ENCODE measurements around the gene DRICH1.

DRICH1 gene

GRCh38 chr22:23579280-23579679 is 52.8 kb downstream of the DRICH1 start:
- Histone ChIP-seq H3K9ac (ENCODE audit: low read length) (no peak overlapping the region), H3K27me3 (ENCODE audit: insufficient read depth, low read length, poor library complexity) (no peaks in the 10 kb centered on the region), H3K4me2 (ENCODE audit: low read length) (no peak overlapping the region), H4K8ac (ENCODE audit: low read depth, low read length) (no peak overlapping the region), H3K23ac (ENCODE audit: low read length) (no peak overlapping the region), H3K56ac (ENCODE audit: low read length) (no peak overlapping the region), H3K4ac (ENCODE audit: low read depth, low read length) (no peak overlapping the region), H2AK5ac (ENCODE audit: low read length) (no peak overlapping the region), H3K36me3 (ENCODE audit: control insufficient read depth, insufficient read depth, low read length) (no peaks in the 10 kb centered on the region), H3K4me1 (ENCODE audit: control insufficient read depth, low read depth, low read length) (no peaks in the 10 kb centered on the region), H3K4me3 (ENCODE audit: low read length) (no peak overlapping the region), H4K5ac (ENCODE audit: low read length) (no peak overlapping the region), H3K27ac (ENCODE audit: low read depth, low read length) (no peak overlapping the region), H2BK5ac (ENCODE audit: low read length) (no peak overlapping the region), H3K18ac (ENCODE audit: low read length) (no peak overlapping the region), H3K79me2 (ENCODE audit: control insufficient read depth, insufficient read depth, low read length) (no peaks in the 10 kb centered on the region), H3K79me1 (ENCODE audit: low read length) (no peaks in the 10 kb centered on the region), H2BK120ac (ENCODE audit: low read depth, low read length) (no peak overlapping the region), H2BK15ac (replicated peaks; ENCODE audit: low read depth) (no peak overlapping the region)
- DNase-seq, result no peak
- WGBS (ENCODE audit: extremely low coverage, insufficient coverage, low lambda C conversion rate), result no CpG with 5 or more reads among the region's 5 CpGs

GRCh38 chr22:23578306-23578705 is 53.8 kb downstream of the DRICH1 start:
- Histone ChIP-seq H3K56ac (ENCODE audit: low read length) (no peak overlapping the region), H3K4ac (ENCODE audit: low read depth, low read length) (no peak overlapping the region), H3K18ac (ENCODE audit: low read length) (no peak overlapping the region), H3K27ac (ENCODE audit: low read depth, low read length) (no peak overlapping the region), H2AK5ac (ENCODE audit: low read length) (no peak overlapping the region), H3K79me2 (ENCODE audit: control insufficient read depth, insufficient read depth, low read length) (no peaks in the 10 kb centered on the region), H4K8ac (ENCODE audit: low read depth, low read length) (no peak overlapping the region), H3K79me1 (ENCODE audit: low read length) (no peaks in the 10 kb centered on the region), H2BK120ac (ENCODE audit: low read depth, low read length) (no peak overlapping the region), H4K5ac (ENCODE audit: low read length) (no peak overlapping the region), H3K4me2 (ENCODE audit: low read length) (no peak overlapping the region), H3K4me3 (ENCODE audit: low read length) (no peak overlapping the region), H3K23ac (ENCODE audit: low read length) (no peak overlapping the region), H3K27me3 (ENCODE audit: insufficient read depth, low read length, poor library complexity) (no peaks in the 10 kb centered on the region), H2BK15ac (replicated peaks; ENCODE audit: low read depth) (no peak overlapping the region), H2BK5ac (ENCODE audit: low read length) (no peak overlapping the region), H3K36me3 (ENCODE audit: control insufficient read depth, insufficient read depth, low read length) (no peaks in the 10 kb centered on the region), H3K4me1 (ENCODE audit: control insufficient read depth, low read depth, low read length) (no peaks in the 10 kb centered on the region), H3K9ac (ENCODE audit: low read length) (no peak overlapping the region)
- no CpG with 5 or more reads among the region's 11 CpGs for WGBS (ENCODE audit: extremely low coverage, insufficient coverage, low lambda C conversion rate)
- DNase-seq, result no peak

GRCh38 chr22:23576681-23577080 is 55.4 kb downstream of the DRICH1 start:
- no CpG with 5 or more reads among the region's 5 CpGs for WGBS (ENCODE audit: extremely low coverage, insufficient coverage, low lambda C conversion rate)
- H3K56ac ChIP-seq (ENCODE audit: low read length), result no peak overlapping the region
- no peak overlapping the region for H3K27ac ChIP-seq (ENCODE audit: low read depth, low read length)
- no peak overlapping the region for H2BK5ac ChIP-seq (ENCODE audit: low read length)
- H3K4me1 ChIP-seq (ENCODE audit: control insufficient read depth, low read depth, low read length), result no peaks in the 10 kb centered on the region
- H2BK15ac ChIP-seq (replicated peaks; ENCODE audit: low read depth), result no peak overlapping the region
- no peak for DNase-seq
- H4K8ac ChIP-seq (ENCODE audit: low read depth, low read length), result no peak overlapping the region
- H4K5ac ChIP-seq (ENCODE audit: low read length), result no peak overlapping the region
- no peak overlapping the region for H3K18ac ChIP-seq (ENCODE audit: low read length)
- no peak overlapping the region for H3K4me3 ChIP-seq (ENCODE audit: low read length)
- no peaks in the 10 kb centered on the region for H3K36me3 ChIP-seq (ENCODE audit: control insufficient read depth, insufficient read depth, low read length)
- no peaks in the 10 kb centered on the region for H3K79me2 ChIP-seq (ENCODE audit: control insufficient read depth, insufficient read depth, low read length)
- H3K4me2 ChIP-seq (ENCODE audit: low read length), result no peak overlapping the region
- H3K9ac ChIP-seq (ENCODE audit: low read length), result no peak overlapping the region
- no peak overlapping the region for H3K4ac ChIP-seq (ENCODE audit: low read depth, low read length)
- H2AK5ac ChIP-seq (ENCODE audit: low read length), result no peak overlapping the region
- H3K23ac ChIP-seq (ENCODE audit: low read length), result no peak overlapping the region
- H2BK120ac ChIP-seq (ENCODE audit: low read depth, low read length), result no peak overlapping the region
- no peaks in the 10 kb centered on the region for H3K27me3 ChIP-seq (ENCODE audit: insufficient read depth, low read length, poor library complexity)
- H3K79me1 ChIP-seq (ENCODE audit: low read length), result no peaks in the 10 kb centered on the region

GRCh38 chr22:23575601-23576000 is 56.5 kb downstream of the DRICH1 start:
- Histone ChIP-seq H4K8ac (ENCODE audit: low read depth, low read length) (no peak overlapping the region), H3K9ac (ENCODE audit: low read length) (no peak overlapping the region), H2BK15ac (replicated peaks; ENCODE audit: low read depth) (no peak overlapping the region), H2BK5ac (ENCODE audit: low read length) (no peak overlapping the region), H3K56ac (ENCODE audit: low read length) (no peak overlapping the region), H3K36me3 (ENCODE audit: control insufficient read depth, insufficient read depth, low read length) (no peaks in the 10 kb centered on the region), H3K4me1 (ENCODE audit: control insufficient read depth, low read depth, low read length) (no peaks in the 10 kb centered on the region), H2AK5ac (ENCODE audit: low read length) (no peak overlapping the region), H4K5ac (ENCODE audit: low read length) (no peak overlapping the region), H3K79me2 (ENCODE audit: control insufficient read depth, insufficient read depth, low read length) (no peaks in the 10 kb centered on the region), H3K79me1 (ENCODE audit: low read length) (no peaks in the 10 kb centered on the region), H3K23ac (ENCODE audit: low read length) (no peak overlapping the region), H3K4me3 (ENCODE audit: low read length) (no peak overlapping the region), H3K4me2 (ENCODE audit: low read length) (no peak overlapping the region), H2BK120ac (ENCODE audit: low read depth, low read length) (no peak overlapping the region), H3K4ac (ENCODE audit: low read depth, low read length) (no peak overlapping the region), H3K18ac (ENCODE audit: low read length) (no peak overlapping the region), H3K27me3 (ENCODE audit: insufficient read depth, low read length, poor library complexity) (no peaks in the 10 kb centered on the region), H3K27ac (ENCODE audit: low read depth, low read length) (no peak overlapping the region)
- no CpG with 5 or more reads among the region's 4 CpGs for WGBS (ENCODE audit: extremely low coverage, insufficient coverage, low lambda C conversion rate)
- DNase-seq, result no peak

GRCh38 chr22:23574877-23575276 is 57.2 kb downstream of the DRICH1 start:
- Histone ChIP-seq H3K18ac (ENCODE audit: low read length) (no peak overlapping the region), H3K27ac (ENCODE audit: low read depth, low read length) (no peak overlapping the region), H3K4me3 (ENCODE audit: low read length) (no peak overlapping the region), H2BK15ac (replicated peaks; ENCODE audit: low read depth) (no peak overlapping the region), H2BK120ac (ENCODE audit: low read depth, low read length) (no peak overlapping the region), H3K79me1 (ENCODE audit: low read length) (no peaks in the 10 kb centered on the region), H2BK5ac (ENCODE audit: low read length) (no peak overlapping the region), H3K27me3 (ENCODE audit: insufficient read depth, low read length, poor library complexity) (no peaks in the 10 kb centered on the region), H4K5ac (ENCODE audit: low read length) (no peak overlapping the region), H3K9ac (ENCODE audit: low read length) (no peak overlapping the region), H4K8ac (ENCODE audit: low read depth, low read length) (no peak overlapping the region), H3K4me2 (ENCODE audit: low read length) (no peak overlapping the region), H2AK5ac (ENCODE audit: low read length) (no peak overlapping the region), H3K4ac (ENCODE audit: low read depth, low read length) (no peak overlapping the region), H3K56ac (ENCODE audit: low read length) (no peak overlapping the region), H3K79me2 (ENCODE audit: control insufficient read depth, insufficient read depth, low read length) (no peaks in the 10 kb centered on the region), H3K36me3 (ENCODE audit: control insufficient read depth, insufficient read depth, low read length) (no peaks in the 10 kb centered on the region), H3K4me1 (ENCODE audit: control insufficient read depth, low read depth, low read length) (no peaks in the 10 kb centered on the region), H3K23ac (ENCODE audit: low read length) (no peak overlapping the region)
- WGBS (ENCODE audit: extremely low coverage, insufficient coverage, low lambda C conversion rate), result no CpG with 5 or more reads among the region's 8 CpGs
- no peak for DNase-seq

GRCh38 chr22:23574371-23574811 is 57.7 kb downstream of the DRICH1 start:
- WGBS (ENCODE audit: extremely low coverage, insufficient coverage, low lambda C conversion rate), result no CpG with 5 or more reads among the region's 4 CpGs

More at GRCh38 chr22:23574371-23574811, 57.7 kb downstream of the DRICH1 start:
- H4K8ac ChIP-seq (ENCODE audit: low read depth, low read length), result no peak overlapping the region
- H2BK15ac ChIP-seq (replicated peaks; ENCODE audit: low read depth), result no peak overlapping the region
- H3K56ac ChIP-seq (ENCODE audit: low read length), result no peak overlapping the region
- no peak overlapping the region for H2BK5ac ChIP-seq (ENCODE audit: low read length)
- H2AK5ac ChIP-seq (ENCODE audit: low read length), result no peak overlapping the region
- H3K23ac ChIP-seq (ENCODE audit: low read length), result no peak overlapping the region
- no peak for DNase-seq
- no peak overlapping the region for H3K4me2 ChIP-seq (ENCODE audit: low read length)
- H4K5ac ChIP-seq (ENCODE audit: low read length), result no peak overlapping the region
- no peak overlapping the region for H3K9ac ChIP-seq (ENCODE audit: low read length)
- no peak overlapping the region for H3K4ac ChIP-seq (ENCODE audit: low read depth, low read length)
- no peak overlapping the region for H3K4me3 ChIP-seq (ENCODE audit: low read length)
- no peak overlapping the region for H3K27ac ChIP-seq (ENCODE audit: low read depth, low read length)
- no peaks in the 10 kb centered on the region for H3K79me2 ChIP-seq (ENCODE audit: control insufficient read depth, insufficient read depth, low read length)
- no peak overlapping the region for H2BK120ac ChIP-seq (ENCODE audit: low read depth, low read length)
- H3K79me1 ChIP-seq (ENCODE audit: low read length), result no peaks in the 10 kb centered on the region
- no peak overlapping the region for H3K18ac ChIP-seq (ENCODE audit: low read length)
- no peaks in the 10 kb centered on the region for H3K27me3 ChIP-seq (ENCODE audit: insufficient read depth, low read length, poor library complexity)
- H3K4me1 ChIP-seq (ENCODE audit: control insufficient read depth, low read depth, low read length), result no peaks in the 10 kb centered on the region
- H3K36me3 ChIP-seq (ENCODE audit: control insufficient read depth, insufficient read depth, low read length), result no peaks in the 10 kb centered on the region
